Measurements from ENCODE around the gene METTL8.

The METTL8 gene

DNA sequence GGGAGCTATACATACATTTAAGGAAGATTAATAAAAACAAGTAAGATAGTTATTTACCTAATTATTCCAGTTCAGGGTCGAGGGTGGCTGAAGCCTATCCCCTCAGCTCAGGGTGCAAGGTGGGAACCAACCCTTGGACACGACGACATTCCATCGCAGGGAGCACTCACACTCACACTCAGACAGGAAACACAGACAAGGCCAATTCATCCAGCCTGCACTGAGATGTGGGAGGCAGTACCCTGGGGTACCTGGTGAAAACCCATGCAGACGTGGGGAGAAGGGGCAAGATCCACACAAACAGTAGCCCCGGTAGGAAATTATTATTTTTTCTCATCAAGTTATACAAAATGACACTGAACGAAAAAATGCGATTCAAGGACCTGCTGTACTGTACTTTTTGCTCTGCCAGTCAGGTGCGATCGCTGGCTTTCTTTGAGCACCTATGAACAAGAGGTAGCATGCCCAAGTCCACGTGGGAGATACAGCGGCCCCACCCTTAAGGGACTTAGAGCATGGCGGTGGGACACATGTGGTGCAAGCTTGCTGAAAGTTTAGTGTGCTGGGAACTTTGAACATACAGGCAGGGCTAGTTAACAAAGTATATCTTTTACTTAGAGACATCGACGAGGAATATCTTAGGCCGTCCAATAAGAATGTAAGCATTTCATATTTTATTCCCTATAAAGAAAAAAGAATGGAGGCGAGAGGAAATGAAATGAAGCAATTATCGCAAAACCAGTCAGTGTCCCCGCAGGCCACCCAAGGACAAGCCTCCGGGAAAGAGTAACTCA lies 624 bp downstream of the METTL8 start:
- DNase-seq (peak; percentile 52), ATAC-seq (ENCODE audit: insufficient read depth, low read depth) (no peak)
- Histone ChIP-seq H3K9me3 (ENCODE audit: insufficient read depth, low read length, severe bottlenecking) (peaks cover 16% of the 10 kb centered on the region), H3K27me3 (ENCODE audit: insufficient read depth, low read length, poor library complexity) (no peaks in the 10 kb centered on the region), H3K4me1 (ENCODE audit: insufficient read depth, low read length) (peaks cover 39% of the 10 kb centered on the region), H3K36me3 (ENCODE audit: insufficient read depth, low read length) (peaks cover 44% of the 10 kb centered on the region), H3K27ac (ENCODE audit: low read length) (peak overlapping the region; percentile 97), H2AFZ (ENCODE audit: low read depth, low read length) (peak overlapping the region; percentile 81), H3K4me2 (ENCODE audit: insufficient read depth, low read length) (peak overlapping the region; percentile 74), H4K20me1 (ENCODE audit: insufficient read depth, low read length) (no peaks in the 10 kb centered on the region), H3K9ac (ENCODE audit: low read depth, low read length) (peak overlapping the region; percentile 99), H3K4me3 (ENCODE audit: low read depth in 1 of 2, low read length in 2 of 2) (peak overlapping the region; percentile 33 to 81), H3K79me2 (ENCODE audit: insufficient read depth, low read length) (peaks cover 70% of the 10 kb centered on the region)
- TF ChIP-seq EZH2 (IDR thresholded peaks at IDR 0.05; ENCODE audit: borderline replicate concordance, low read depth, low read length, severe bottlenecking) = no peak
- TF ChIP-seq, protein P1, sequence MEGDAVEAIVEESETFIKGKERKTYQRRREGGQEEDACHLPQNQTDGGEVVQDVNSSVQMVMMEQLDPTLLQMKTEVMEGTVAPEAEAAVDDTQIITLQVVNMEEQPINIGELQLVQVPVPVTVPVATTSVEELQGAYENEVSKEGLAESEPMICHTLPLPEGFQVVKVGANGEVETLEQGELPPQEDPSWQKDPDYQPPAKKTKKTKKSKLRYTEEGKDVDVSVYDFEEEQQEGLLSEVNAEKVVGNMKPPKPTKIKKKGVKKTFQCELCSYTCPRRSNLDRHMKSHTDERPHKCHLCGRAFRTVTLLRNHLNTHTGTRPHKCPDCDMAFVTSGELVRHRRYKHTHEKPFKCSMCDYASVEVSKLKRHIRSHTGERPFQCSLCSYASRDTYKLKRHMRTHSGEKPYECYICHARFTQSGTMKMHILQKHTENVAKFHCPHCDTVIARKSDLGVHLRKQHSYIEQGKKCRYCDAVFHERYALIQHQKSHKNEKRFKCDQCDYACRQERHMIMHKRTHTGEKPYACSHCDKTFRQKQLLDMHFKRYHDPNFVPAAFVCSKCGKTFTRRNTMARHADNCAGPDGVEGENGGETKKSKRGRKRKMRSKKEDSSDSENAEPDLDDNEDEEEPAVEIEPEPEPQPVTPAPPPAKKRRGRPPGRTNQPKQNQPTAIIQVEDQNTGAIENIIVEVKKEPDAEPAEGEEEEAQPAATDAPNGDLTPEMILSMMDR (IDR thresholded peaks at IDR 0.05; ENCODE audit: borderline replicate concordance, extremely low read depth, low read length, poor library complexity, severe bottlenecking) = no peak

DNA sequence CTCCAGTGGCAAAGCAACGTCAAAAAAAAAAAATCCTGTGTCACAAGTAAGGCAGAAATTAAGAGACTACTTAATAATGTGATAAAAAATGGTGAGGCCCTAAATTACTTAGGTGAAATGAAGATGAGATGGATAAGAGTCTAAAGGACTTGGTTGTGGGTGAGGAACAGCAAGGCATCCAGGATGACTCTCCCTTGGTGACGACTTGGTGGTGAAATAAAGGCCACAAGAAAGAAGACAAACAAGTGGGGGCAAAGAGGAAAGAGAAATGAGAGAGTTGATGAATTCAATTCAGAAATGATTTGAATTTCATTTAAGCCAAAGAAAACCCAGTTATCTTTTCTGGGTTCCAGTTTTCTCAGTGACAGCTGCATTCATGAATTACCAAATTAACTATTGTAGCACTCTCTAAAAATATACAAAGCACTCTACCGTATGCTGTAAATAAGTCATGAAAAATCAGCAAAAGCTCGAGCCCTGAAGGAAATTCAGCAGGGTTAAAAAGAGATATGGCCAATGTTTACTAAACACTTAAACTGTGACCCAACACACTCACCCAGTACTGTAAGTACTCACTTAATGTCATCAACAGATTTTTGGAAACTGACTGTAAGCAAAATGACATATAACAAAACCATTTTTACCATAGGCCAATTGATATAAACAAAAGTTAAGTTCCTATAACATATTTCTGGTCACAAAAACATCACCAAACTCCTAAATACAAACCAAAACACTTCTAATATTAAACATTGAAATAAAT lies 1.4 kb downstream of the METTL8 start:
- peaks cover 39% of the 10 kb centered on the region for H3K4me1 ChIP-seq (ENCODE audit: insufficient read depth, low read length)
- H3K9me3 ChIP-seq (ENCODE audit: insufficient read depth, low read length, severe bottlenecking) = peaks cover 16% of the 10 kb centered on the region
- H3K4me2 ChIP-seq (ENCODE audit: insufficient read depth, low read length) = peak overlapping the region; percentile 74
- ATAC-seq (ENCODE audit: insufficient read depth, low read depth) = no peak
- H3K9ac ChIP-seq (ENCODE audit: low read depth, low read length) = peak overlapping the region; percentile 99; the same call in 1 of the 2 replicates
- no peak overlapping the region for H3K27ac ChIP-seq (ENCODE audit: low read length)
- TF ChIP-seq, protein P1 (IDR thresholded peaks at IDR 0.05; ENCODE audit: borderline replicate concordance, extremely low read depth, low read length, poor library complexity, severe bottlenecking) = no peak
- no peak for TF ChIP-seq EZH2 (IDR thresholded peaks at IDR 0.05; ENCODE audit: borderline replicate concordance, low read depth, low read length, severe bottlenecking)
- peak overlapping the region in 1 of 2 experiments; percentile 81; a peak in 1 of 4 replicates for H3K4me3 ChIP-seq (ENCODE audit: low read depth in 1 of 2, low read length in 2 of 2)
- DNase-seq = no peak
- H2AFZ ChIP-seq (ENCODE audit: low read depth, low read length) = peak overlapping the region; percentile 81; the same call in 1 of the 2 replicates
- H4K20me1 ChIP-seq (ENCODE audit: insufficient read depth, low read length) = no peaks in the 10 kb centered on the region
- peaks cover 68% of the 10 kb centered on the region for H3K79me2 ChIP-seq (ENCODE audit: insufficient read depth, low read length)
- no peaks in the 10 kb centered on the region for H3K27me3 ChIP-seq (ENCODE audit: insufficient read depth, low read length, poor library complexity)
- peaks cover 36% of the 10 kb centered on the region for H3K36me3 ChIP-seq (ENCODE audit: insufficient read depth, low read length)

DNA sequence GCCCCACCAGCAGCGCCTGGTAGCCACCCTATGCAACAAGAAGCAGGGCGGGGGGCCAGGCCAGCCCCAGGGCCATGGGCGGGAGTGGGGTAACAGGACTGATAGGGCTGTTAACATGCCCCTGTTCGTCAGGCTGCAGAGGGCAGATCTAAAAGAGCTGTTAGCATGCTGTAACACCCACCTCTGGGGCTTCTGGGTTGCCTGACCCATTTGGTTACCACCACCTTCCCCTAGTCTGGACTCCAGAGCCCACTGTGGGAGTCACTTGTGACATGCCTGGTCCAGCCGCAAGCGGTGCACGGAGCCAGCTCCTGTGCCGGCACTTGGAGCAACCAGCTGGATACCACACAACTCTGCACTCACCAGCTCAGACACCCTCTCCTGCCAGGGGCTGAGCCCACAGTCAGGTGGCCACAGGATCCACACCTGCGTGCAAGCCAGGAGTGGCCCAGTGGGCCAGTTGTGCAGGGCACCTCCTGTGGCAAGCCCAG lies 2.1 kb downstream of the METTL8 start:
- Histone ChIP-seq H3K27ac (ENCODE audit: low read length) (no peak overlapping the region), H3K79me2 (ENCODE audit: insufficient read depth, low read length) (peaks cover 68% of the 10 kb centered on the region)

More for the DNA sequence above, 2.1 kb downstream of the METTL8 start:
- Histone ChIP-seq H3K36me3 (ENCODE audit: insufficient read depth, low read length) (peaks cover 30% of the 10 kb centered on the region), H3K27me3 (ENCODE audit: insufficient read depth, low read length, poor library complexity) (no peaks in the 10 kb centered on the region), H3K4me2 (ENCODE audit: insufficient read depth, low read length) (no peak overlapping the region), H4K20me1 (ENCODE audit: insufficient read depth, low read length) (no peaks in the 10 kb centered on the region), H3K9ac (ENCODE audit: low read depth, low read length) (no peak overlapping the region), H2AFZ (ENCODE audit: low read depth, low read length) (no peak overlapping the region), H3K4me3 (ENCODE audit: low read depth in 1 of 2, low read length in 2 of 2) (peak overlapping the region in 1 of 2 experiments; percentile 4; a peak in 1 of 4 replicates), H3K4me1 (ENCODE audit: insufficient read depth, low read length) (peaks cover 39% of the 10 kb centered on the region), H3K9me3 (ENCODE audit: insufficient read depth, low read length, severe bottlenecking) (peaks cover 19% of the 10 kb centered on the region)
- DNase-seq = no peak
- ATAC-seq (ENCODE audit: insufficient read depth, low read depth) = no peak
- TF ChIP-seq EZH2 (IDR thresholded peaks at IDR 0.05; ENCODE audit: borderline replicate concordance, low read depth, low read length, severe bottlenecking) = no peak
- TF ChIP-seq, protein P1 (IDR thresholded peaks at IDR 0.05; ENCODE audit: borderline replicate concordance, extremely low read depth, low read length, poor library complexity, severe bottlenecking) = no peak

Data from DND-41 (cell line).